T-cell (primary cell): ENCODE data around the gene CEP112. TPM values are rescaled to one million over a fixed set of nuclear protein-coding genes. Genes with fewer than 3 reads are reported as not detected.

Experiments
- ATAC-seq, 4 experiments: fragments of 200-7000 bp in 3 of 4; fragments of 150-1000 bp in 1 of 4; cut with Tn5 transposase; replicated peaks in 1 of 4; 1 replicate in 3 of 4; 2 replicates in 1 of 4; pipeline ENCODE4 v1.10.0; 2021; ENCODE audit warnings: moderate library complexity in 3 of 4, mild to moderate bottlenecking in 2 of 4, moderate number of reproducible peaks in 1 of 4
- CTCF ChIA-PET, 2 donors: fragments of 300-600 bp; sonication (Branson Sonifier 250); formaldehyde crosslinking; loops; one replicate each; lab custom pipeline; 2022; ENCODE audit warnings: antibody characterized with exemption in 2 of 2; lab: Charles Lee
- POLR2A ChIA-PET, 2 donors: fragments of 300-600 bp; sonication (Branson Sonifier 250); formaldehyde crosslinking; loops; one replicate each; lab custom pipeline; 2022; ENCODE audit warnings: antibody characterized with exemption in 2 of 2; lab: Charles Lee
- DNase-seq, 35 experiments: peaks; one replicate each; pipeline versions ENCODE4 v3.0.0 to v3.0.0-alpha.2; 2013 to 2023
- H3K27ac ChIP-seq: one replicate; pipeline ENCODE4 v1.5.1; 2013; ENCODE audit warnings: low read length
- H3K27me3 ChIP-seq, 2 experiments: replicated peaks in 1 of 2; 1 replicate in 1 of 2; 2 replicates in 1 of 2; pipeline versions ENCODE4 v1.6.1 to v1.7.0; 2013; ENCODE audit warnings: low read length in 1 of 2, mixed read lengths in 1 of 2; ENCODE audit not compliant: control insufficient read depth in 2 of 2, insufficient read depth in 2 of 2; ENCODE audit errors: extremely low read depth in 1 of 2
- H3K36me3 ChIP-seq, 2 donors: 1 replicate in 1 of 2; 2 replicates in 1 of 2; pipeline versions ENCODE4 v1.6.1 to v1.7.0; 2013; ENCODE audit warnings: low read length in 1 of 2; ENCODE audit not compliant: control insufficient read depth in 2 of 2, insufficient read depth in 1 of 2; ENCODE audit errors: extremely low read depth in 1 of 2
- H3K4me1 ChIP-seq, 2 experiments: 1 replicate in 1 of 2; 2 replicates in 1 of 2; pipeline versions ENCODE4 v1.6.1 to v1.7.0; 2013; ENCODE audit warnings: low read length in 2 of 2, mixed read lengths in 1 of 2; ENCODE audit not compliant: insufficient read depth in 2 of 2, control insufficient read depth in 1 of 2; ENCODE audit errors: extremely low read depth in 1 of 2
- H3K4me3 ChIP-seq, 2 donors: 1 replicate in 1 of 2; 2 replicates in 1 of 2; pipeline versions ENCODE4 v1.5.1 to v1.7.0; 2013; ENCODE audit warnings: mild to moderate bottlenecking in 2 of 2, low read length in 1 of 2, moderate library complexity in 1 of 2; ENCODE audit not compliant: control insufficient read depth in 1 of 2; ENCODE audit errors: extremely low read depth in 1 of 2
- H3K9me3 ChIP-seq: 2 replicates; pipeline ENCODE4 v1.7.0; 2013
- H3K27ac Mint-ChIP-seq, 2 donors: one replicate each; pipeline ENCODE4 v1.8.0; 2020 to 2021; ENCODE audit warnings: mild to moderate bottlenecking in 2 of 2, mixed read lengths in 2 of 2
- H3K27me3 Mint-ChIP-seq, 2 donors: one replicate each; pipeline ENCODE4 v1.8.0; 2021 to 2022; ENCODE audit warnings: mixed read lengths in 2 of 2
- H3K36me3 Mint-ChIP-seq: one replicate; pipeline ENCODE4 v1.8.0; 2021; ENCODE audit warnings: mixed read lengths
- H3K4me1 Mint-ChIP-seq, 3 donors: one replicate each; pipeline ENCODE4 v1.8.0; 2020 to 2022; ENCODE audit warnings: mixed read lengths in 3 of 3, mild to moderate bottlenecking in 1 of 3
- H3K4me3 Mint-ChIP-seq, 3 donors: one replicate each; pipeline ENCODE4 v1.8.0; 2020 to 2022; ENCODE audit warnings: mild to moderate bottlenecking in 3 of 3, mixed read lengths in 3 of 3, moderate library complexity in 3 of 3
- H3K9me3 Mint-ChIP-seq, 3 donors: one replicate each; pipeline ENCODE4 v1.8.0; 2020 to 2022; ENCODE audit warnings: mixed read lengths in 3 of 3
- WGBS: methylation state at CpG from one replicate; pipeline ENCODE4 v1.1.5; 2013; ENCODE audit warnings: missing lambda C conversion rate; ENCODE audit not compliant: insufficient coverage; 5-methylcytosine and 5-hydroxymethylcytosine counted together
- total RNA-seq, 35 experiments: library from RNA in 6 of 35; stranded (reverse) in 6 of 35; fragments of 120-200 nt in 1 of 35; gene quantifications; one replicate each; pipeline versions ENCODE4 v1.2.1 to v1.2.4 and lab custom pipeline; 2013 to 2026

The CEP112 gene
- total RNA-seq, 5 donors from 2014 or later (not counting 1 experiment from before 2014, with no cell fraction given) = 2.4 to 4.9 (median 4.5) TPM

DNA sequence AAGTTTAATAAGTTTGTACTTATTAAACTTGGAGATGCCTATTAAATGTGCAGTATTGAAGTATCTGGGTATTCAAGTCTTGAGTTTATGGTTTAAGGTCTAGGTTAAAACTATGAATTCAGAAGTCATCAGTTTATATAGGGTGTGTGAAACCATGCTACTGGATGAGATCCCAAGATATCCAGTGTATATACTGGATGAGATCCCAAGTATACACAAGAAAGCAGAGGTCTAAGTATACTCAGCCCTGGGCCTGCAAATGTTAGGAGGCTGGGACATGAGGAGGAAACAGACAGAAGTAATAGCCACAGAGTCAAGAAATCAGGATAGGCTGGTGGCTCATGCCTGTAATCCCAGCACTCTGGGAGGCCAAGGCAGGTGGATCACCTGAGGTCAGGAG lies 436.1 kb downstream of the CEP112 start:
- Mint-ChIP-seq H3K9me3 (no peaks in the 10 kb centered on the region), H3K36me3 (no peaks in the 10 kb centered on the region), H3K4me3 (no peak overlapping the region), H3K27ac (no peak overlapping the region), H3K4me1 (peaks cover 12 to 16% (median 13%) of the 10 kb centered on the region in 3 donors), H3K27me3 (no peaks in the 10 kb centered on the region)
- Histone ChIP-seq H3K27ac (no peak overlapping the region), H3K27me3 (no peaks in the 10 kb centered on the region), H3K9me3 (no peaks in the 10 kb centered on the region), H3K36me3 (no peaks in the 10 kb centered on the region), H3K4me3 (no peak overlapping the region), H3K4me1 (peaks cover 0 to 12% of the 10 kb centered on the region in 2 experiments)
- ATAC-seq = no peak
- ChIA-PET POLR2A (no interaction called here), CTCF (no interaction called here)
- DNase-seq = no peak

GRCh38 chr17:65754630-65755029 lies 437.3 kb downstream of the CEP112 start:
- Histone ChIP-seq H3K4me3 (no peak overlapping the region), H3K4me1 (peaks cover 3 to 21% of the 10 kb centered on the region in 2 experiments), H3K9me3 (no peaks in the 10 kb centered on the region), H3K36me3 (no peaks in the 10 kb centered on the region), H3K27me3 (no peaks in the 10 kb centered on the region), H3K27ac (no peak overlapping the region)
- Mint-ChIP-seq H3K36me3 (no peaks in the 10 kb centered on the region), H3K9me3 (no peaks in the 10 kb centered on the region), H3K27ac (no peak overlapping the region), H3K27me3 (no peaks in the 10 kb centered on the region), H3K4me3 (no peak overlapping the region), H3K4me1 (peaks cover 21 to 23% (median 22%) of the 10 kb centered on the region in 3 donors)
- WGBS = no CpG with 5 or more reads among the region's 7 CpGs
- ChIA-PET CTCF (no interaction called here), POLR2A (no interaction called here)
- DNase-seq (no peak), ATAC-seq (no peak)

DNA sequence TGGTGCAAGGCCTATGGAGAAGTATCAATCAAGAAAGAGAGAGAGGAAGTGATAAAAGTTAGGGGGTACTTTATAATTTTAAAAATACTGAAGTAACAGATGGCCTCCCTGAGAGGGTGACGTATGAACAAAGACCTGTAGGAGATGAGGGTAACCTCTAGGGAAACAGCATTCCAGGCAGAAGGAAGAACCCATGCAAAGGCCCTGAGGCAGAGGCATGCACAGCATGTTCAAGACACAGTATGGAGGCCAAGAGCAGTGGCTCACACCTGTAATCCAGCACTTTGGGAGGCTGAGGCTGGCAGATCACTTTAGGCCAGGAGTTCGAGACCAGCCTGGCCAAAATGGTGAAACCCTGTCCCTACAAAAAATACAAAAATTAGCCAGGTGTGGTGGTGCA lies 437.9 kb downstream of the CEP112 start:
- H3K4me3 ChIP-seq = no peak overlapping the region
- Mint-ChIP-seq H3K27ac (no peak overlapping the region), H3K27me3 (no peaks in the 10 kb centered on the region), H3K4me1 (peaks cover 21 to 23% (median 22%) of the 10 kb centered on the region in 3 donors), H3K9me3 (no peaks in the 10 kb centered on the region), H3K36me3 (no peaks in the 10 kb centered on the region), H3K4me3 (no peak overlapping the region)
- WGBS = 93% methylated on average over 1 of the region's 2 CpGs
- no peaks in the 10 kb centered on the region for H3K27me3 ChIP-seq
- H3K27ac ChIP-seq = no peak overlapping the region
- H3K9me3 ChIP-seq = no peaks in the 10 kb centered on the region
- no peaks in the 10 kb centered on the region for H3K36me3 ChIP-seq
- POLR2A ChIA-PET = no interaction called here
- CTCF ChIA-PET = no interaction called here
- ATAC-seq (no peak), DNase-seq (no peak)
- peaks cover 3 to 21% of the 10 kb centered on the region in 2 experiments for H3K4me1 ChIP-seq

DNA sequence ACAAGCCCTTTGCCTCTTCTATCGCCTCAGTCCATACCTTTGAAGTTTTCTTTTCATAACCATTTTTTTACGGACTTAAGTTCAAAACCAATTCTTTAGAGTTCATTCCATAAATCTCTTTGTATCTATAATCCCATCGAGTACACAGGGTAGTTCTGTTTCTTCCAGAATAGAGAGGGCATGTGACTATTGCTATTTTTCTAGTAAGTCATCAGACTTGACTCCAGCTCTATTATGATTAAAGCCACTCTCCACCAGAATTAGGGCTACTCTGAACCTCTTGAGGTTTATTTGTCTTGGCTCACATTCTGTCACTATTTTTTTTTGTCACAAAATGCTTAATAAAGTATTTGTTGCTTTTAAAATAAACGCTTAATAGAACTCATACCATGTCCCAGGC lies 438.6 kb downstream of the CEP112 start:
- no CpG with 5 or more reads among the region's 4 CpGs for WGBS
- Histone ChIP-seq H3K27me3 (no peaks in the 10 kb centered on the region), H3K36me3 (no peaks in the 10 kb centered on the region), H3K4me3 (no peak overlapping the region), H3K27ac (no peak overlapping the region), H3K4me1 (peaks cover 3 to 21% of the 10 kb centered on the region in 2 experiments), H3K9me3 (no peaks in the 10 kb centered on the region)
- ATAC-seq = no peak
- POLR2A ChIA-PET = no interaction called here
- Mint-ChIP-seq H3K4me3 (no peak overlapping the region), H3K4me1 (peaks cover 21 to 23% (median 22%) of the 10 kb centered on the region in 3 donors), H3K36me3 (no peaks in the 10 kb centered on the region), H3K9me3 (no peaks in the 10 kb centered on the region), H3K27ac (no peak overlapping the region), H3K27me3 (no peaks in the 10 kb centered on the region)
- CTCF ChIA-PET = no interaction called here
- no peak for DNase-seq

DNA sequence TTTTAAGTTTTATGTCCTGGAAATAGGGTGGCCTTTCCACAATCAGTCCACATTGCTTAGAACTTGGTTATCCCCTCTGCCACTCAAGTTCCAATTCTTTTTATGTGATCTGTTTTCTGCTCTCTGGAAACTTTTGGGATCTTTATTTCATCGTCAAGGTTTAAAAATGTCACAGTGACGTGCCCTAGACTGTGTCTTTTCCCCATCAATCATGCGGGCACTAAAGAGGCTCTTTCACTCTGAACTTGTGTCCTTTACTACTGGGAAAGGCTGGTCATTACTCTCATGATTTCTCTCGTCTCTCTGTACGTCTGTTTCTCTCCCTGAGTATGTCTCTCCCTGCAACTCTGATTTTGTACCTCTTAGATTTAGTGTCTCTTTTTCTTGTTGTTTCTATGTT lies 440.7 kb downstream of the CEP112 start:
- POLR2A ChIA-PET = no interaction called here
- Histone ChIP-seq H3K9me3 (no peaks in the 10 kb centered on the region), H3K4me1 (peaks cover 3 to 21% of the 10 kb centered on the region in 2 experiments), H3K36me3 (no peaks in the 10 kb centered on the region), H3K4me3 (no peak overlapping the region), H3K27ac (no peak overlapping the region), H3K27me3 (no peaks in the 10 kb centered on the region)
- no peak overlapping the region for H3K27ac Mint-ChIP-seq
- H3K4me3 Mint-ChIP-seq = no peak overlapping the region
- WGBS = 100% methylated on average over 3 of the region's 5 CpGs
- H3K9me3 Mint-ChIP-seq = no peaks in the 10 kb centered on the region
- ATAC-seq = no peak
- CTCF ChIA-PET = no interaction called here
- H3K4me1 Mint-ChIP-seq = peaks cover 21 to 23% (median 22%) of the 10 kb centered on the region in 3 donors
- H3K27me3 Mint-ChIP-seq = no peaks in the 10 kb centered on the region
- no peak for DNase-seq
- no peaks in the 10 kb centered on the region for H3K36me3 Mint-ChIP-seq

DNA sequence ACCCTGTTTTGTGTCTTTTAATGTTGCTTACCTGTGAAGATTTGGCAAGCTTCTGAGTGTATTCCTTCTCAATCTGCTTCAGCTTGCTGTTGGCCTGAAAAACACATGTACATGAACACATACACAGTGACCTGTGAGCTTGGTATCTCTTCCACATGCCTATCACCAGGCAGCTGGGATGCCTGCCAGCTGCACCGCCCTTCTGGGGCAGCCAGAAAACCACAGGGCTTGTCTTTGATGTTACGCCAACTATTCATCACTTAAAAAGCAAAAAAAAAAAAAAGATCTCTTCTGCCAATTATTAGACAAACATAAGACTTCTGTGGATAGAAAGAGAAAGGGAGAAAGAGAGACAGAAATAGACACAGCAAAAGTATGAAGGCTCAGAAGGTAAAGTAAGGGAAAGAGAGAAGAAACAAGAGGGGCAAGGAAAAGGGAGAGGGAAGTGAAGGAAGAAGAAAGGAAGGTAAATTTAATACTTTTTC lies 441.3 kb downstream of the CEP112 start:
- CTCF ChIA-PET = interaction anchor here in 1 of 2 donors (0.7 kb wide), 1 partner anchor 650 kb away, joined by 7 read pairs; no protein-coding TSS in a partner anchor
- peak; percentile 82 to 98 (median 97) for ATAC-seq

More for the DNA sequence above, 441.3 kb downstream of the CEP112 start:
- Histone ChIP-seq H3K4me3 (no peak overlapping the region), H3K4me1 (peaks cover 3 to 21% of the 10 kb centered on the region in 2 experiments), H3K9me3 (no peaks in the 10 kb centered on the region), H3K27me3 (no peaks in the 10 kb centered on the region), H3K36me3 (no peaks in the 10 kb centered on the region), H3K27ac (no peak overlapping the region)
- H3K27me3 Mint-ChIP-seq = no peaks in the 10 kb centered on the region
- peak overlapping the region in 2 of 3 donors; percentile 9 to 50 for H3K4me3 Mint-ChIP-seq
- no peaks in the 10 kb centered on the region for H3K9me3 Mint-ChIP-seq
- WGBS = no CpG with 5 or more reads among the region's 2 CpGs
- H3K36me3 Mint-ChIP-seq = no peaks in the 10 kb centered on the region
- peaks cover 21 to 23% (median 22%) of the 10 kb centered on the region in 3 donors for H3K4me1 Mint-ChIP-seq
- POLR2A ChIA-PET = no interaction called here
- peak; percentile 16 to 79 (median 52) for DNase-seq
- peak overlapping the region in 1 of 2 donors; percentile 55 for H3K27ac Mint-ChIP-seq
